SK-N-DZ (cell line): ENCODE data around the gene PDZD4.

Source experiments
- DNase-seq: peaks from one replicate; pipeline ENCODE4 v3.0.0-alpha.2; 2015; ENCODE audit warnings: low spot score

PDZD4 gene

GRCh38 chrX:153755136-153755535, 75.2 kb downstream of the PDZD4 start:
- no peak for DNase-seq
